Panc1 (cell line): Measurements from ENCODE around the gene SPIRE1. TPM values are rescaled to one million over a fixed set of nuclear protein-coding genes. Genes with fewer than 3 reads are reported as not detected.

Source experiments
- ATAC-seq: fragments of 200-7000 bp; cut with Tn5 transposase; 2 replicates; pipeline ENCODE4 v1.9.1; 2020; ENCODE audit warnings: mild to moderate bottlenecking, moderate library complexity
- BruUV-seq: library from RNA; stranded (reverse); fragments of 400-500 nt; replicated peaks from 2 replicates; lab custom pipeline; 2021; lab: Mats Ljungman, UMichigan
- CTCF ChIA-PET: fragments of 300-600 bp; sonication (Branson Sonifier 250); formaldehyde crosslinking; loops from one replicate; lab custom pipeline; 2022; ENCODE audit warnings: antibody characterized with exemption; lab: Charles Lee
- POLR2A ChIA-PET: fragments of 300-600 bp; sonication (Branson Sonifier 250); formaldehyde crosslinking; loops from one replicate; lab custom pipeline; 2022; ENCODE audit warnings: antibody characterized with exemption; lab: Charles Lee
- DNase-seq: peaks from one replicate; pipeline ENCODE4 v3.0.0-alpha.2; 2010; ENCODE audit warnings: low read depth, low spot score
- H3K27ac ChIP-seq: 2 replicates; pipeline ENCODE4 v1.5.1; 2011; ENCODE audit warnings: mild to moderate bottlenecking, low read length, inconsistent platforms
- H3K27me3 ChIP-seq: fragments of 200-500 bp; sonication (Bioruptor generic); 2 replicates; pipeline ENCODE4 v1.6.0; 2014; ENCODE audit warnings: low read length, inconsistent platforms; ENCODE audit not compliant: control insufficient read depth, insufficient read depth
- H3K36me3 ChIP-seq: fragments of 200-500 bp; sonication (Bioruptor generic); 2 replicates; pipeline ENCODE4 v1.5.1; 2014; ENCODE audit warnings: inconsistent platforms, mild to moderate bottlenecking, low read length, moderate library complexity; ENCODE audit not compliant: control insufficient read depth, insufficient read depth
- H3K4me1 ChIP-seq: 2 replicates; pipeline ENCODE4 v1.5.1; 2011; ENCODE audit warnings: inconsistent platforms, mild to moderate bottlenecking, low read length, moderate library complexity; ENCODE audit not compliant: control insufficient read depth, insufficient read depth
- H3K4me3 ChIP-seq, 2 experiments: 2 replicates each; pipeline ENCODE4 v1.5.1; 2011 to 2012; ENCODE audit warnings: low read depth in 2 of 2, low read length in 2 of 2, mild to moderate bottlenecking in 2 of 2, inconsistent platforms in 1 of 2, moderate library complexity in 1 of 2
- H3K9me3 ChIP-seq: fragments of 200-500 bp; sonication (Bioruptor generic); 2 replicates; pipeline ENCODE4 v1.5.1; 2014; ENCODE audit warnings: low read depth, mild to moderate bottlenecking, inconsistent platforms, low read length, moderate library complexity; ENCODE audit not compliant: control insufficient read depth, insufficient read depth
- POLR2AphosphoS5 ChIP-seq: IDR thresholded peaks from 2 replicates; pipeline ENCODE4 v1.6.1; 2012; ENCODE audit warnings: mild to moderate bottlenecking, low read depth, low read length, moderate library complexity
- SIN3A ChIP-seq: IDR thresholded peaks from 2 replicates; pipeline ENCODE4 v1.6.1; 2012; ENCODE audit warnings: low read depth, mild to moderate bottlenecking, low read length, moderate library complexity, borderline replicate concordance; ENCODE audit not compliant: insufficient read depth
- TCF7L2 ChIP-seq: IDR thresholded peaks from 2 replicates; pipeline ENCODE4 v1.6.1; 2011; ENCODE audit warnings: mild to moderate bottlenecking, low read depth, low read length, inconsistent platforms
- in situ Hi-C: cut with HindIII; loops from 2 replicates; pipeline ENCODE4 v1.10.0; 2016; ENCODE audit warnings: low sequenced_read_pairs, low pct_unique_long_range_greater_than_20kb
- intact Hi-C: fragments of 100-400 bp; cut with micrococcal nuclease; formaldehyde crosslinking; loops from one replicate; pipeline ENCODE4 v1.10.0; 2022; ENCODE audit not compliant: unreplicated experiment
- total RNA-seq: library from RNA; stranded (reverse); gene quantifications from one replicate; pipeline ENCODE4 v1.2.1, GENCODE V29; 2021; ENCODE audit not compliant: unreplicated experiment
- TF ChIP-seq, protein P1 (sequence below), 2 experiments: IDR thresholded peaks; 2 replicates each; pipeline ENCODE4 v1.6.1; 2011 to 2012; ENCODE audit warnings: low read depth in 2 of 2, control low read depth in 1 of 2, low read length in 1 of 2, mild to moderate bottlenecking in 1 of 2, moderate library complexity in 1 of 2; ENCODE audit not compliant: insufficient read depth in 1 of 2
- TF ChIP-seq, protein P2 (sequence below): fragments of 450-650 bp; IDR thresholded peaks from 2 replicates; pipeline ENCODE4 v1.5.1; 2017; ENCODE audit warnings: mild to moderate bottlenecking

SPIRE1 gene
- total RNA-seq, 1 experiment from 2014 or later, result 45.5 TPM

DNA sequence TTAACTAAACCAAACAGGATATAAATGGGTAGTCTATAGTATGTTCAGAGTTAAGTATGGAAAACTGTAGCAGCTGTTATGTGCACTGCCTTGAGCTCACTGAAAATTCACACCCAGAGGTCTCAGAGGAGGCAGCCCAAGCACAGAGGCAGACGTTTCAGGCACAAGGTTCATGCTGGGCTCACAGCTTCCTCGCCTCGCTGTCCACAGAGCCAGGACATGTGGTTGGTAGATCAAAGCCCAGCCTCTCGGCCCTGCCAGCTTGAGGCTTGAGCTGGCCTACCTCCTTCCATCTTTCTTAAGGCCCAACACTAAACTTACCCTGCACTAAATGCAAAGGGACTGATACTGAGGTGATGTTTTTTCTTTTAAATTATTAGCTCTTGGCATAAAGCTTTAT is 206.5 kb downstream of the SPIRE1 start:
- POLR2A ChIA-PET, result no interaction called here
- TF ChIP-seq, protein P1, sequence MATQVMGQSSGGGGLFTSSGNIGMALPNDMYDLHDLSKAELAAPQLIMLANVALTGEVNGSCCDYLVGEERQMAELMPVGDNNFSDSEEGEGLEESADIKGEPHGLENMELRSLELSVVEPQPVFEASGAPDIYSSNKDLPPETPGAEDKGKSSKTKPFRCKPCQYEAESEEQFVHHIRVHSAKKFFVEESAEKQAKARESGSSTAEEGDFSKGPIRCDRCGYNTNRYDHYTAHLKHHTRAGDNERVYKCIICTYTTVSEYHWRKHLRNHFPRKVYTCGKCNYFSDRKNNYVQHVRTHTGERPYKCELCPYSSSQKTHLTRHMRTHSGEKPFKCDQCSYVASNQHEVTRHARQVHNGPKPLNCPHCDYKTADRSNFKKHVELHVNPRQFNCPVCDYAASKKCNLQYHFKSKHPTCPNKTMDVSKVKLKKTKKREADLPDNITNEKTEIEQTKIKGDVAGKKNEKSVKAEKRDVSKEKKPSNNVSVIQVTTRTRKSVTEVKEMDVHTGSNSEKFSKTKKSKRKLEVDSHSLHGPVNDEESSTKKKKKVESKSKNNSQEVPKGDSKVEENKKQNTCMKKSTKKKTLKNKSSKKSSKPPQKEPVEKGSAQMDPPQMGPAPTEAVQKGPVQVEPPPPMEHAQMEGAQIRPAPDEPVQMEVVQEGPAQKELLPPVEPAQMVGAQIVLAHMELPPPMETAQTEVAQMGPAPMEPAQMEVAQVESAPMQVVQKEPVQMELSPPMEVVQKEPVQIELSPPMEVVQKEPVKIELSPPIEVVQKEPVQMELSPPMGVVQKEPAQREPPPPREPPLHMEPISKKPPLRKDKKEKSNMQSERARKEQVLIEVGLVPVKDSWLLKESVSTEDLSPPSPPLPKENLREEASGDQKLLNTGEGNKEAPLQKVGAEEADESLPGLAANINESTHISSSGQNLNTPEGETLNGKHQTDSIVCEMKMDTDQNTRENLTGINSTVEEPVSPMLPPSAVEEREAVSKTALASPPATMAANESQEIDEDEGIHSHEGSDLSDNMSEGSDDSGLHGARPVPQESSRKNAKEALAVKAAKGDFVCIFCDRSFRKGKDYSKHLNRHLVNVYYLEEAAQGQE (IDR thresholded peaks at IDR 0.05; ENCODE audit: insufficient read depth in 1 of 2, low read depth in 2 of 2, low read length in 1 of 2), result no peak
- TF ChIP-seq POLR2AphosphoS5 (no peak), TCF7L2 (no peak), SIN3A (no peak)
- TF ChIP-seq, protein P2, sequence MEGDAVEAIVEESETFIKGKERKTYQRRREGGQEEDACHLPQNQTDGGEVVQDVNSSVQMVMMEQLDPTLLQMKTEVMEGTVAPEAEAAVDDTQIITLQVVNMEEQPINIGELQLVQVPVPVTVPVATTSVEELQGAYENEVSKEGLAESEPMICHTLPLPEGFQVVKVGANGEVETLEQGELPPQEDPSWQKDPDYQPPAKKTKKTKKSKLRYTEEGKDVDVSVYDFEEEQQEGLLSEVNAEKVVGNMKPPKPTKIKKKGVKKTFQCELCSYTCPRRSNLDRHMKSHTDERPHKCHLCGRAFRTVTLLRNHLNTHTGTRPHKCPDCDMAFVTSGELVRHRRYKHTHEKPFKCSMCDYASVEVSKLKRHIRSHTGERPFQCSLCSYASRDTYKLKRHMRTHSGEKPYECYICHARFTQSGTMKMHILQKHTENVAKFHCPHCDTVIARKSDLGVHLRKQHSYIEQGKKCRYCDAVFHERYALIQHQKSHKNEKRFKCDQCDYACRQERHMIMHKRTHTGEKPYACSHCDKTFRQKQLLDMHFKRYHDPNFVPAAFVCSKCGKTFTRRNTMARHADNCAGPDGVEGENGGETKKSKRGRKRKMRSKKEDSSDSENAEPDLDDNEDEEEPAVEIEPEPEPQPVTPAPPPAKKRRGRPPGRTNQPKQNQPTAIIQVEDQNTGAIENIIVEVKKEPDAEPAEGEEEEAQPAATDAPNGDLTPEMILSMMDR, result no peak
- Histone ChIP-seq H3K27ac (no peak overlapping the region), H3K27me3 (no peaks in the 10 kb centered on the region), H3K4me1 (no peaks in the 10 kb centered on the region), H3K9me3 (no peaks in the 10 kb centered on the region), H3K4me3 (no peak overlapping the region), H3K36me3 (peaks cover 7% of the 10 kb centered on the region; the same call in 1 of the 2 replicates)
- ATAC-seq (no peak), DNase-seq (no peak)
- CTCF ChIA-PET, result no interaction called here
- in situ Hi-C loops (no loop called here), intact Hi-C loops (no loop called here)
- BruUV-seq, result no TSS peak

DNA sequence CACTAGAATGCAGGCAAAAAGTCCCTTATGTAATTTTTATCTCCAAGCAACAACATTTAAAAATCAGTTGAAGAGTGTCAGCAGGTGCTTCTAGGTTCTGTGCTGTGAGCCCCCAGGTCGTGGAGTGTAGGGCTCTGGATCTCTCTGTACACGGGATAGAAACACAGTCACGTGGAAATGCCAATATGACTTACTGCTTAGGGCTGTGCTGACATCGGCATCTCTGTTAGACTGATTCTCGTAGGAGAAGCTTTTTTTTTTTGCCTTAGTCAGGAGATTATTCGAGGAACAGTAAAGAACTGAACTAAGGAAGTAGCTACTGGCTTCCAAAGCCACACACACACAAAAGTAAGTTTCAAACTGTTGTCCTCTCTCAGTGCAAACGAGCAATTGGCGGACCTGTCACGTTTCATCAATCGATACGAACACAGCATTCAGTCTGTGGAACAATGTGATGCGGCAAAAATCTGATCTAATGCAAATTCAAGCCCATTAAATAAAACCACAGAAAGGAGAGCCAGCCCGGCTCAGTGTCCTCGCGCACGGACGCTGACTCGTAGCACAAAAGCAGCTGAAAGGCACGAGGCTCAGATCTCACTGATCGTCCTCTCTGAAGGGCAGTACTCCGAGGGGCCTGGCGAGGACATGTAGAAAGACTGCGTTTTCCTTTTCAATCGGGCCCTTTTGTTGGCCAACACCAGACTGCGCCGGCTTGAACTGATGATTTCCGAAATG is 208.7 kb downstream of the SPIRE1 start:
- Histone ChIP-seq H3K27me3 (no peaks in the 10 kb centered on the region), H3K27ac (no peak overlapping the region), H3K4me3 (no peak overlapping the region), H3K9me3 (no peaks in the 10 kb centered on the region), H3K4me1 (no peaks in the 10 kb centered on the region), H3K36me3 (peaks cover 7% of the 10 kb centered on the region; the same call in 1 of the 2 replicates)
- ChIA-PET POLR2A (interaction anchor here (0.7 kb wide), 1 partner anchor 30 kb away, joined by 6 read pairs; no protein-coding TSS in a partner anchor), CTCF (no interaction called here)
- TF ChIP-seq, protein P2, result no peak
- TF ChIP-seq, protein P1 (IDR thresholded peaks at IDR 0.05; ENCODE audit: insufficient read depth in 1 of 2, low read depth in 2 of 2, low read length in 1 of 2), result no peak
- no peak for TF ChIP-seq SIN3A
- in situ Hi-C loops, result no loop called here
- BruUV-seq, result TSS peak; percentile 32
- ATAC-seq (no peak), DNase-seq (no peak)
- intact Hi-C loops, result no loop called here
